GM18873 (cell line): Measurements from ENCODE around the gene CT47B1.
"Not testable (repeated sequence)": the region's sequence is repeated elsewhere in the genome, so short reads cannot be mapped to it uniquely, and the experiment has no call there.

Experiments
- ATAC-seq: cut with Tn5 transposase; IDR thresholded peaks from one replicate; pipeline ENCODE4 v1.9.1; 2021; ENCODE audit warnings: mild to moderate bottlenecking, moderate library complexity, moderate number of reproducible peaks; ENCODE audit not compliant: unreplicated experiment, low FRiP score

Gene CT47B1

DNA sequence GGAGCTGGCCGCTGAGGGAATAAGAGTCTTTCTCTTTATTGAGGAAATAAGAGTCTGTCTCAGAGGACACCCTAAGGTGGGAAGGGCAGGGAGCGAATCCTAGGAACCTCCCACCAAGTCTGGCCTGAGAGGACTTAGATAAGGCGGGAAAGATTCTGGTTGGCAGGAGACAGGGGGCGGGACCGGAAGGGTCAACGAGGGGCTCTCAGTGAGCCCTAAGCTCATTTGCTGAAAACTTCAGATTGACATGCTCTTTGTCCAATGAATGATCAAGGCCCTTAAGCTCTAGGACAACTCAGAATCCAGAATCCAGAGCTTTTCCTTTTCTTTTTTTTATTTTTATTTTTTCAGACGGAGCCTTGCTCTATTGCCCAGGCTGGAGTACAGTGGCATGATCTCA, at the start of gene CT47B1:
CT47B1 (minus strand) TSS at position 101 of the 400 bp plus-strand sequence. CDS start 196 bp downstream, outside the sequence.
- ATAC-seq = not testable (repeated sequence)

DNA sequence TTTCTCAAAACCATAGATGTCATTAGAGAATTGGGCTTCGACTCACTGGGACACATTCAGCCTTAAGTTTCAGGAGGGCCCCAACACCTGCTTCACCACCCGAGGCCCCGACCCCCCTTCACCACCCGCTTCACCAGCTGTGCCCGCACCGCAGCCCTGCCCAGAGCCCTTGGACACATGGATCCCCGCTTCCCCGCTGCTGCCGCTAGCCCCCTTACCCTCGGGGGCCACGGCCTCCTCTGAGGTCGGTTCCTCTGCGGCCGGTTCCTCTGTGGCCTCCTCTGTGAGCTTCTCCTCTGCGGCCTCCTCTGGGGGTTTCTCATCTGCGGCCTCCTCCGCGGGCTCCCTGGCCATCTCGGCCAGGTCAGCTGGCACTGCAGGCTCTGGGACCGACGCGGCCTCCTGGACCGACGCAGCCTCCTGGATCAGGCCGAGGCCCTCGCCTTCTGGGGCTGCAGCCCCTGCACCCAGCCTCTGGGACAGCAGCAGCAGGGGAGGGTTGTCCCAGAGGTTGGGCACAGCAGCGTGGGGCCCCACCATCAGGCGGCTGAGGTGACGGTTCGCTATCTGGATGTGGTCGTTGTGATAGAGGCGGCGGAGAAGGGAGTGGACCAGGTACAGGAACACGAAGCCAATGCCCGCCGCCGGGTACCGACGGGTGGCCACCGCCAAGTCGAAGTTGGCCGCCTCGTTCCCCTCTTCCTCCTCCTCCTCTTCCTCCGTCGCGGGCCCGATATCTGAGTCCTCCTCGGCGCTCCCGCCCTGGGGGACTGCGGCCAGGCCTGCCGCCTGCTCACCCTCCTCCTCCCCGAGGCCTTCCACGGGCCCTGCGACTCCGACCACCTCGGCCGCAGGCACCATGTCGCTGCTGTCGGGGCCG, 748 bp downstream of the CT47B1 start:
- ATAC-seq = no peak

DNA sequence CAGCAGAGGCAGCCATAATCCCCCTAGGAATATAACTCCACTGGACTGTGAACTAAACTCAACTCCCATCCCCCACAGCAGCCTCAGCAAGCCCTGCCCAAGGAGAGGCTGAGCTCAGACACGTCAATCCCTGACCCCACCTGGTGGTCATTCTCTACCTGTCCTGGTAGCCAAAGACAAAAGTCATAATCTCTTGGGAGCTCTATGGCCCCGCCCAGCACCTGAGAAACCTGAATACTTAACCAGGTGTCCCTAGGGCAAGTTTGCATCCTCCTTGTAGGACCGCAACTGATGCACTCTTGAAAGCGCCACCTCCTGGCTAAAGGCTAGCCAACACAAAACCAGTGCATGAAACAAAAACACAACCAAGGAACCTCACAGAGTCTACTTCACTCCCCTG, 18.4 kb downstream of the CT47B1 start:
- ATAC-seq = no peak

DNA sequence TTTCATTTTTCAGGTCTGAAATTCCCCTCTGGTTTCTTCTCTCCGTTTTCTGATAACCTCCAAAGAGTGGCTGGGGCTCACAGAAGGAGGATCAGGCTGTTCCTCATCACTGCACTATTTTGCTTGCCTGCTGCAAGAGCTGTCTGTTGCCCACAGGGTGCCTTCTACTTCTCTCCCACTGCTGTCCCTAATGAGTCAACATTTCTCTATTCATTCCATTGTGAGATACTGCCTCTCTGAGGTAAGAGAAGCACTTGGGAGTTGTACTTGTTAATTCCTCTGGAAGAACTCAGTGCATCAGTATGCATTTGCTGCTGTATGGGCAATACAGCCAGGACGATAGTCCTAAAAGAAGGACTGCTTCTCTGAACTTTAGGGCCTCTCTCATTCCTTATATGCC, 34.8 kb downstream of the CT47B1 start:
- ATAC-seq = no peak

DNA sequence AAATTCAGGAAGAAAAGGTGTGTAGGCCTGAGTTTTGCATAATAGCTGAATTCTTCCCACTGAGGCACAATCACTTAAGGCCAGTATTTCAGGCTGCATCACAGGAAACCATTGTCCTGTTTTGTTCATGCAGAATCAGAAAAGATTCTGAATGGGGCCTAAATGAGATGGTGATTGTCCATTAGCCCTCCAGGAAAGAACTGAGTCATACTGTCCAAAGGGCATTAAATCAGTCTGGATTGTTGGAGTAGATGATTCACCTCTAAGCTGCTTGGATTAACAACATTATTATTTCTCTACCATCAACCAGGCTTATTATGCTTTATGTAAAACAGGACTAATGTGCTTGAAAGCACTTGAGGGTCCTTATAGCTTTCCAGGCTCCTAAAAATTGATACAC, 36.2 kb downstream of the CT47B1 start:
- ATAC-seq = no peak

DNA sequence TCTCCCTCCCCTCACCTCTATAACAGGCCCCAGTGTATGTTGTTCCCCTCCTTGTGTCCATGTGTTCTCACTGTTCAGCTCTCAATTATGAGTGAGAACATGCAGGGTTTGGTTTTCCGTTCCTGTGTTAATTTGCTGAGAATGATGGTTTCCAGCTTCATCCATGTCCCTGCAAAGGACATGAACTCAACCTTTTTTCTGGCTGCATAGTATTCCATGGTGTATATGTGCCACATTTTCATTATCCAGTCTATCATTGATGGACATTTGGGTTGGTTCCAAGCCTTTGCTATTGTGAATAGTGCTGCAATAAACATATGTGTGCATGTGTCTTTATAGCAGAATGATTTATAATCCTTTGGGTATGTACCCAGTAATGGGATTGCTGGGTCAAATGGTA, 48.5 kb downstream of the CT47B1 start:
- ATAC-seq = not testable (repeated sequence)

DNA sequence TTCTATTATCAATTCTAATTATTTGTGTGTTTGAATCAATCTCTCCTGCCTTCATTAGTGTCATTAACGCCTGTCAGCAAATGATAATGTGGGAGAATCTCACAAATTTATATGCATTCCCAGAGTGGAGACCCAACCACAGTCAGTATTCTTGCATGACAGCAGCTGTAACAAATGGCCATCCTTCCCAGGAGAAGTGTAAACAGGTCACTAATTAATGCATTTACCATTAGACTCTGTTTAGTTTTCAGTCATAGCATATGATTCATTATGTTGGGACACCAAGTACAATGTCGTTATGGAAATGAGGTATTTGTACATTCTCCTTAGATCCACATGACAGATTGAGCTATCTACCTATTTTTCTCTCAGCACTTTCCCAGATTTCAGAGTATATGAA, 50.5 kb downstream of the CT47B1 start:
- ATAC-seq = no peak

DNA sequence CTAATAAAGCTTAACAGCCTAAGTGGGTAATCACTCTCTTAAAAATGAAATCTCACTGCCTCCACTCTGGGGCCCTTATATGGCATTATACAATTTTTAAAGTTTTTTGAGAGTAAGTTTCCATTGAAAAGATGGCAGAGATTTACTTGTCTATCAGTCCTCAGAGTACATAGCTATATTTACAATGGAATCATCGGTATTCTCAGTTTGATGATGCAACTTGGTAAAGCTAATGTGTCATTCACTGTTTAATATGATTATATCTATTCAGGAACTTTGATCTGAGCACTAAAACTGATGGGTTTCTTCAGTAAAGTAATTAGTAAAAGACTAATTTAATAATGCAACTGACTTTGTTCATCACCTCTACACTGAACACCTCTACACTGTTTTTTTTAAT, 51.6 kb downstream of the CT47B1 start:
- ATAC-seq = no peak

DNA sequence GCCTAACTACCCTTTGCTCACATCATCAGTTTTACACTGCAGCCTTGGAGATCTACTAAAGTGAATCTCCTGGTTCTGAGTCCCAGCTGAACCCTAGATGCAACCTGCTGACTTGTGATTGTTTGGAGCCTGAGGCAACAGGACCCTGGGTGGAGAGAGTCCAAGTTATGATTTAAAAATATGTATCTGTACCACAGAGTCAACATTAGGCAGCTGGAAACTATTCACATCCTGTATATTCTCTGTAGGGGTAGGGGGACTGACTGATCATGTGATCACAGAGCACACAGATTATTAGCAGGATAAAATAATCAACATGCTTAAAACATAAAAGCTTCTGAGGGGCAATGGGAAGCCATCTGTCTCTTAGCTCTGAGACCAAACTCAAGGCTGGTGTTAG, 52.1 kb downstream of the CT47B1 start:
- no peak for ATAC-seq
